HL-60 (cell line): ENCODE measurements around the gene KCNH4.

Experiments
- DNase-seq, 2 experiments: peaks; one replicate each; pipeline ENCODE4 v3.0.0-alpha.2; 2010 to 2020; ENCODE audit warnings: low read depth in 1 of 2, low spot score in 1 of 2
- H3K27ac ChIP-seq: fragments of 250-450 bp; sonication (Bioruptor Pico); replicated peaks from 2 replicates; pipeline ENCODE4 v1.5.1; 2020; ENCODE audit warnings: mild to moderate bottlenecking, moderate library complexity
- H3K27me3 ChIP-seq: fragments of 250-450 bp; sonication (Bioruptor Pico); 2 replicates; pipeline ENCODE4 v1.5.1; 2021; ENCODE audit warnings: mild to moderate bottlenecking, moderate library complexity; ENCODE audit not compliant: insufficient read depth, poor library complexity, severe bottlenecking
- H3K4me3 ChIP-seq: replicated peaks from 2 replicates; pipeline ENCODE4 v1.5.1; 2011; ENCODE audit warnings: mild to moderate bottlenecking, control low read depth, low read length; ENCODE audit not compliant: insufficient read depth
- GABPA ChIP-seq: IDR thresholded peaks from 2 replicates; pipeline ENCODE4 v1.6.1; 2012; ENCODE audit warnings: low read depth
- POLR2AphosphoS5 ChIP-seq: IDR thresholded peaks from 2 replicates; pipeline ENCODE4 v1.6.1; 2012; ENCODE audit warnings: low read depth
- SPI1 ChIP-seq: IDR thresholded peaks from 2 replicates; pipeline ENCODE4 v1.6.1; 2012; ENCODE audit warnings: low read depth, mild to moderate bottlenecking, borderline replicate concordance
- TF ChIP-seq, protein P1 (sequence below): IDR thresholded peaks from 2 replicates; pipeline ENCODE4 v1.6.1; 2012; ENCODE audit warnings: low read depth; ENCODE audit not compliant: insufficient replicate concordance
- TF ChIP-seq, protein P2 (sequence below): IDR thresholded peaks from one replicate; pipeline ENCODE4 v1.5.1; 2011; ENCODE audit warnings: low read length, control low read depth, inconsistent platforms; ENCODE audit not compliant: insufficient read depth

The KCNH4 gene

DNA sequence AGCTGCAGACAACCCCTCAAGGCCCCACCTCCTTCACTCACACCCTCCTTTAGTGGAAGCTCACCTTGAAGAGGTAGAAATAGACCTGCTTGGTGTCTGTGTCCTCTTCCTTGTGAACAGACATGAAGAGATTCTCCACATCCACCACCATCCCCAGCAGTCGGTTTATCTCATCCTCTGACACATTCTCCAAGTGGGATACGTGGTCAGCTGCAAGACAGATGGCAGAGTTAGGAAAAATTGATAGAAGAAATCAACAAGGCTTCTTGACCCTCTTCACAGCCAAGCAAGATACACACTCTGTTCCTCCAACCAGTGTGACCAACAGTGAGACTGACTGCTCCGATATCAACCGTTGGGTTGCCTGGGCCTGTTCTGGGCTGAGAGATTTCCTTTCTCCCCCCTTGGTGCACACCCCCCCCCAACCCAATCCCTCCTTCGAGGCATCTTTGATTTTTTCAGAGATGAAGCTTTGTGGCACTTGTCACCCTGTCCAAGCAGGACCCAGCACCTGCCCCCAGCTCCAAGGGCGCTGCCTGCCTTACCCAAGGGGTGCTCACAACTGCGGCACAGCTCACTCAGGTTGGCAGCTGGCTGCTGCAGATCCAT lies 60.7 kb downstream of the KCNH4 start:
- DNase-seq: no peak
- Histone ChIP-seq H3K4me3 (peak overlapping the region; percentile 71), H3K27me3 (no peaks in the 10 kb centered on the region), H3K27ac (peak overlapping the region; percentile 76)
- TF ChIP-seq, protein P1, sequence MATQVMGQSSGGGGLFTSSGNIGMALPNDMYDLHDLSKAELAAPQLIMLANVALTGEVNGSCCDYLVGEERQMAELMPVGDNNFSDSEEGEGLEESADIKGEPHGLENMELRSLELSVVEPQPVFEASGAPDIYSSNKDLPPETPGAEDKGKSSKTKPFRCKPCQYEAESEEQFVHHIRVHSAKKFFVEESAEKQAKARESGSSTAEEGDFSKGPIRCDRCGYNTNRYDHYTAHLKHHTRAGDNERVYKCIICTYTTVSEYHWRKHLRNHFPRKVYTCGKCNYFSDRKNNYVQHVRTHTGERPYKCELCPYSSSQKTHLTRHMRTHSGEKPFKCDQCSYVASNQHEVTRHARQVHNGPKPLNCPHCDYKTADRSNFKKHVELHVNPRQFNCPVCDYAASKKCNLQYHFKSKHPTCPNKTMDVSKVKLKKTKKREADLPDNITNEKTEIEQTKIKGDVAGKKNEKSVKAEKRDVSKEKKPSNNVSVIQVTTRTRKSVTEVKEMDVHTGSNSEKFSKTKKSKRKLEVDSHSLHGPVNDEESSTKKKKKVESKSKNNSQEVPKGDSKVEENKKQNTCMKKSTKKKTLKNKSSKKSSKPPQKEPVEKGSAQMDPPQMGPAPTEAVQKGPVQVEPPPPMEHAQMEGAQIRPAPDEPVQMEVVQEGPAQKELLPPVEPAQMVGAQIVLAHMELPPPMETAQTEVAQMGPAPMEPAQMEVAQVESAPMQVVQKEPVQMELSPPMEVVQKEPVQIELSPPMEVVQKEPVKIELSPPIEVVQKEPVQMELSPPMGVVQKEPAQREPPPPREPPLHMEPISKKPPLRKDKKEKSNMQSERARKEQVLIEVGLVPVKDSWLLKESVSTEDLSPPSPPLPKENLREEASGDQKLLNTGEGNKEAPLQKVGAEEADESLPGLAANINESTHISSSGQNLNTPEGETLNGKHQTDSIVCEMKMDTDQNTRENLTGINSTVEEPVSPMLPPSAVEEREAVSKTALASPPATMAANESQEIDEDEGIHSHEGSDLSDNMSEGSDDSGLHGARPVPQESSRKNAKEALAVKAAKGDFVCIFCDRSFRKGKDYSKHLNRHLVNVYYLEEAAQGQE: no peak
- TF ChIP-seq, protein P2, sequence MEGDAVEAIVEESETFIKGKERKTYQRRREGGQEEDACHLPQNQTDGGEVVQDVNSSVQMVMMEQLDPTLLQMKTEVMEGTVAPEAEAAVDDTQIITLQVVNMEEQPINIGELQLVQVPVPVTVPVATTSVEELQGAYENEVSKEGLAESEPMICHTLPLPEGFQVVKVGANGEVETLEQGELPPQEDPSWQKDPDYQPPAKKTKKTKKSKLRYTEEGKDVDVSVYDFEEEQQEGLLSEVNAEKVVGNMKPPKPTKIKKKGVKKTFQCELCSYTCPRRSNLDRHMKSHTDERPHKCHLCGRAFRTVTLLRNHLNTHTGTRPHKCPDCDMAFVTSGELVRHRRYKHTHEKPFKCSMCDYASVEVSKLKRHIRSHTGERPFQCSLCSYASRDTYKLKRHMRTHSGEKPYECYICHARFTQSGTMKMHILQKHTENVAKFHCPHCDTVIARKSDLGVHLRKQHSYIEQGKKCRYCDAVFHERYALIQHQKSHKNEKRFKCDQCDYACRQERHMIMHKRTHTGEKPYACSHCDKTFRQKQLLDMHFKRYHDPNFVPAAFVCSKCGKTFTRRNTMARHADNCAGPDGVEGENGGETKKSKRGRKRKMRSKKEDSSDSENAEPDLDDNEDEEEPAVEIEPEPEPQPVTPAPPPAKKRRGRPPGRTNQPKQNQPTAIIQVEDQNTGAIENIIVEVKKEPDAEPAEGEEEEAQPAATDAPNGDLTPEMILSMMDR: no peak
- TF ChIP-seq SPI1 (no peak), GABPA (no peak), POLR2AphosphoS5 (no peak)

DNA sequence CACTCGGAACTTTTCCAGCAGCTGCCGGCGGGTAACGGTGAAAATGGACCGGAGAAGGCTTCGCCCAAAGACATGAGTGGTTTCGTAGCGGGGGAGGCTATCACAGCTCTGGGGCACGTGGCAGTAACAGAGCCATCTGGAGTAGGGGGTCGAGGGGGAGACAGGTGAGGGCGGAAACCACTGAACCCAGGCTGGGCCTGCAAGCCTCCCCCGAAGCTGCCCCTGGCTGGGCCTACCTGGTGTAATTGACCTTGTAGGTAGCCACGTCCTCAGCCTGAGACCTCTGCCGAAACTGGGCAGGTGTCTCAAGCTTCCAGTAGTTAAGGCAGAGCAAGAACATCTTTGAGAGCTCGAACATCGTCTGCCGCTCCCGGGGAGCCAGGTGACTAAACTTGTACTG lies 61.6 kb downstream of the KCNH4 start:
- no peak overlapping the region for H3K27ac ChIP-seq
- no peak overlapping the region for H3K4me3 ChIP-seq
- no peak for TF ChIP-seq POLR2AphosphoS5
- TF ChIP-seq, protein P2: no peak

DNA sequence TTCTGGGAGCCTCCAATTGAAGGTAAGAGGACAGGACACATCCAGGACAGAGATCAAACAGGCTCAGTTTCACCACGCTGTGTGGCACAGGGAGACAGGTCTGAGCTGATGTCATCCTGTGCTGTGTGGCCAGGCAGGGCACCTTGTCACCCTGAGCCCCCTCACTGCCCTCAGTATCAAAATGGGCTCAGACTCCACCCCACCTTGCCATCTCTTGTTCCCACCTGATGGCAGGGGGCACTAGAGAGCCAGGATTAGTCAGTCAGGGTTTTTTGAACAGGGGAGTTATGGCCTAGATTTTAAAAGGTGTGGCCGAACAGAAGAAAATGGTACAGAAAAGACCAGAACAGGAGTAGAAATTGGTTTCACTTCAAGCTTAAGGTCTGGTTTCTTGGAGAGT lies 62.4 kb downstream of the KCNH4 start:
- Histone ChIP-seq H3K27me3 (no peaks in the 10 kb centered on the region), H3K27ac (no peak overlapping the region), H3K4me3 (no peak overlapping the region)
- DNase-seq: peak in 1 of 2 experiments; percentile 50
- TF ChIP-seq SPI1 (no peak), POLR2AphosphoS5 (no peak), GABPA (no peak)
- TF ChIP-seq, protein P1: no peak
- TF ChIP-seq, protein P2: peak; percentile 37

More for the DNA sequence above, 61.6 kb downstream of the KCNH4 start:
- DNase-seq: no peak
- H3K27me3 ChIP-seq: no peaks in the 10 kb centered on the region

DNA sequence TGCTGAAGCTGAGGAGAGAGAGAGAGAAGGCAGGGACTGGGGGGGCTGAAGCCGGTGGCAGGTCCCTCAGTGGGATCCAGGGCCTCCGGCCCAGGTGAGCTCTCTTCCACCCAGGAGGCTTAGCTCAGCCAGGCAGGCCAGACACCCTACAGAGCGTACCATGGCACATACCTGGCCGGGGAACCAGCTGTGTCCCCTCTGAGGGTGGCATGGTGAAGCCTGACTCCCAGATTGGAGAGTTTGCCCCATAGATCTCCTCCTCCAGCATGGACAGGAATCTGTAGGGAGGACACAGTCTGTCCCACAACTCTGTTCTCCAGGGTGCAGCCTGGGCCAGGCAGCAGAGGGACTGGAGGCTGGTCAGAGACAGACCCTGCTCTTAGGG lies 62.8 kb downstream of the KCNH4 start:
- no peaks in the 10 kb centered on the region for H3K27me3 ChIP-seq
- H3K27ac ChIP-seq: no peak overlapping the region
- TF ChIP-seq POLR2AphosphoS5 (no peak), GABPA (no peak), SPI1 (no peak)
- TF ChIP-seq, protein P1: no peak
- TF ChIP-seq, protein P2: no peak
- no peak for DNase-seq
- no peak overlapping the region for H3K4me3 ChIP-seq
